HEK293 (cell line): ENCODE results near the gene HK3.

Source experiments
- CTCF ChIA-PET: fragments of 350-600 bp; formaldehyde crosslinking; extraction: SDS; loops from one replicate; lab custom pipeline; 2021; ENCODE audit warnings: antibody characterized with exemption; lab: Yijun Ruan, JAX
- POLR2A ChIA-PET: fragments of 300-600 bp; formaldehyde crosslinking; extraction: SDS; loops from one replicate; lab custom pipeline; 2020; ENCODE audit warnings: antibody characterized with exemption, inconsistent platforms; lab: Yijun Ruan, JAX
- H3K27ac ChIP-seq: fragments of 200-500 bp; sonication (Bioruptor generic); 2 replicates; pipeline ENCODE4 v1.5.1; 2014; ENCODE audit warnings: low read depth, low read length, control low read depth, inconsistent platforms; ENCODE audit errors: extremely low read depth
- H3K36me3 ChIP-seq, 2 experiments: fragments of 200-500 bp in 1 of 2; sonication (Bioruptor generic) in 1 of 2; 1 replicate in 1 of 2; 2 replicates in 1 of 2; pipeline ENCODE4 v1.5.1; 2014 to 2017; ENCODE audit warnings: inconsistent platforms in 2 of 2, low read length in 2 of 2; ENCODE audit not compliant: control insufficient read depth in 2 of 2, insufficient read depth in 1 of 2
- H3K4me1 ChIP-seq: fragments of 200-500 bp; sonication (Bioruptor generic); 2 replicates; pipeline ENCODE4 v1.5.1; 2014; ENCODE audit warnings: mild to moderate bottlenecking, low read length, inconsistent platforms; ENCODE audit not compliant: control insufficient read depth, insufficient read depth
- H3K4me3 ChIP-seq: 2 replicates; pipeline ENCODE4 v1.5.1; 2011; ENCODE audit warnings: low read depth, mild to moderate bottlenecking, control low read depth, low read length, moderate library complexity
- H3K9me3 ChIP-seq: fragments of 200-500 bp; sonication (Bioruptor generic); 2 replicates; pipeline ENCODE4 v1.5.1; 2014; ENCODE audit warnings: low read depth, low read length, inconsistent platforms; ENCODE audit not compliant: control insufficient read depth, insufficient read depth
- KLF9 ChIP-seq: fragments of 450-650 bp; formaldehyde crosslinking; IDR thresholded peaks from 2 replicates; pipeline ENCODE4 v1.5.1; 2016; ENCODE audit warnings: missing biosample characterization, missing genetic modification characterization, low read depth
- ZFP69B ChIP-seq: fragments of 450-650 bp; formaldehyde crosslinking; IDR thresholded peaks from 2 replicates; pipeline ENCODE4 v1.5.1; 2016; ENCODE audit warnings: missing biosample characterization, missing genetic modification characterization
- ZNF114 ChIP-seq: fragments of 450-650 bp; formaldehyde crosslinking; IDR thresholded peaks from 2 replicates; pipeline ENCODE4 v1.5.0; 2017; ENCODE audit warnings: missing biosample characterization, missing genetic modification characterization
- ZNF174 ChIP-seq: fragments of 450-650 bp; formaldehyde crosslinking; IDR thresholded peaks from 2 replicates; pipeline ENCODE4 v1.5.0; 2017; ENCODE audit warnings: missing biosample characterization, mild to moderate bottlenecking, missing genetic modification characterization
- ZNF221 ChIP-seq: fragments of 450-650 bp; formaldehyde crosslinking; IDR thresholded peaks from 2 replicates; pipeline ENCODE4 v1.5.1; 2017; ENCODE audit warnings: missing biosample characterization, missing genetic modification characterization, borderline replicate concordance
- ZNF23 ChIP-seq: fragments of 450-650 bp; formaldehyde crosslinking; IDR thresholded peaks from 2 replicates; pipeline ENCODE4 v1.5.1; 2016; ENCODE audit warnings: missing biosample characterization, missing genetic modification characterization, borderline replicate concordance
- ZNF302 ChIP-seq: fragments of 450-650 bp; formaldehyde crosslinking; IDR thresholded peaks from 2 replicates; pipeline ENCODE4 v1.5.1; 2016; ENCODE audit warnings: missing biosample characterization, missing genetic modification characterization, low read depth
- ZNF391 ChIP-seq: fragments of 450-650 bp; formaldehyde crosslinking; IDR thresholded peaks from 2 replicates; pipeline ENCODE4 v1.5.1; 2016; ENCODE audit warnings: low read depth, missing biosample characterization, missing genetic modification characterization, borderline replicate concordance
- ZNF416 ChIP-seq: fragments of 450-650 bp; formaldehyde crosslinking; IDR thresholded peaks from 2 replicates; pipeline ENCODE4 v1.5.1; 2016; ENCODE audit warnings: missing biosample characterization, missing genetic modification characterization
- ZNF423 ChIP-seq: fragments of 450-650 bp; formaldehyde crosslinking; IDR thresholded peaks from 2 replicates; pipeline ENCODE4 v1.5.1; 2016; ENCODE audit warnings: missing biosample characterization, missing genetic modification characterization
- ZNF510 ChIP-seq: fragments of 450-650 bp; formaldehyde crosslinking; IDR thresholded peaks from 2 replicates; pipeline ENCODE4 v1.5.1; 2018; ENCODE audit warnings: mild to moderate bottlenecking, missing genetic modification characterization, missing biosample characterization; ENCODE audit not compliant: insufficient replicate concordance
- ZNF621 ChIP-seq: fragments of 450-650 bp; formaldehyde crosslinking; IDR thresholded peaks from 2 replicates; pipeline ENCODE4 v1.5.1; 2017; ENCODE audit warnings: missing biosample characterization, missing genetic modification characterization
- ZNF76 ChIP-seq: fragments of 450-650 bp; formaldehyde crosslinking; IDR thresholded peaks from 2 replicates; pipeline ENCODE4; 2016; ENCODE audit warnings: low read depth, missing biosample characterization, missing genetic modification characterization, borderline replicate concordance
- ZNF777 ChIP-seq: fragments of 450-650 bp; formaldehyde crosslinking; IDR thresholded peaks from 2 replicates; pipeline ENCODE4 v1.5.1; 2017; ENCODE audit warnings: missing biosample characterization, missing genetic modification characterization, borderline replicate concordance
- ZSCAN30 ChIP-seq: fragments of 450-650 bp; IDR thresholded peaks from 2 replicates; pipeline ENCODE4 v1.5.1; 2018; ENCODE audit warnings: missing biosample characterization, mild to moderate bottlenecking, missing genetic modification characterization, moderate library complexity
- TF ChIP-seq, protein P1 (sequence below): fragments of 450-650 bp; formaldehyde crosslinking; IDR thresholded peaks from 2 replicates; pipeline ENCODE4 v1.5.1; 2016; ENCODE audit warnings: missing biosample characterization, missing genetic modification characterization
- TF ChIP-seq, protein P2 (sequence below): fragments of 450-650 bp; formaldehyde crosslinking; IDR thresholded peaks from 2 replicates; pipeline ENCODE4 v1.5.1; 2016; ENCODE audit warnings: missing biosample characterization, missing genetic modification characterization
- TF ChIP-seq, protein P3 (sequence below): fragments of 450-650 bp; formaldehyde crosslinking; IDR thresholded peaks from 2 replicates; pipeline ENCODE4 v1.5.1; 2016; ENCODE audit warnings: missing biosample characterization, missing genetic modification characterization
- TF ChIP-seq, protein P4 (sequence below): fragments of 450-650 bp; formaldehyde crosslinking; IDR thresholded peaks from 2 replicates; pipeline ENCODE4 v1.5.1; 2017; ENCODE audit warnings: missing biosample characterization, missing genetic modification characterization

HK3 gene

DNA sequence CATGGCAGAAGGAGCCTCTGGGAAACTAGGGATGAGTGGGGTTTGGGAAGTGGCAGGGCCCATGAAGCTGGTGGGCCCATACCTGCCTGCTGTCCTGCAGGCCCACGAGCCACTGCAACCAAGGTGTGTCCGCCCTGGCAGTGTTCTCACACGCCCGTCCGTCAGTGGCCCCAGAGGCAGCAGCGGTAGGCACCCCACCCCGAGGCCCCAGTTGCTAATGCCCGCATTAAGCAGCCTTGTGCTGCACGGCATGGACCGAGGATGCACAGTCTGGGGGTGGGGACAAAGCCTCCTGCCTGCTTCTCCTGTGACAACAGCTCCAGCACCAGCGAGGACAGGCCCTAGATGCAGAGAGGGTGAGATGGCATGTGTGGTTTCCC lies 41.3 kb downstream of the HK3 start:
- Histone ChIP-seq H3K4me1 (no peaks in the 10 kb centered on the region), H3K4me3 (no peak overlapping the region), H3K36me3 (no peaks in the 10 kb centered on the region), H3K9me3 (no peaks in the 10 kb centered on the region), H3K27ac (no peak overlapping the region)
- TF ChIP-seq ZNF23 (no peak), ZNF302 (tag by site-specific recombination) (no peak), ZNF221 (no peak), ZNF621 (no peak), ZNF416 (tag by site-specific recombination) (no peak), ZNF114 (tag by site-specific recombination) (no peak), KLF9 (no peak), ZFP69B (no peak), ZNF174 (tag by site-specific recombination) (no peak), ZNF423 (tag by site-specific recombination) (no peak), ZNF777 (tag by site-specific recombination) (no peak), ZNF510 (tag by site-specific recombination) (no peak)
- TF ChIP-seq, protein P1, sequence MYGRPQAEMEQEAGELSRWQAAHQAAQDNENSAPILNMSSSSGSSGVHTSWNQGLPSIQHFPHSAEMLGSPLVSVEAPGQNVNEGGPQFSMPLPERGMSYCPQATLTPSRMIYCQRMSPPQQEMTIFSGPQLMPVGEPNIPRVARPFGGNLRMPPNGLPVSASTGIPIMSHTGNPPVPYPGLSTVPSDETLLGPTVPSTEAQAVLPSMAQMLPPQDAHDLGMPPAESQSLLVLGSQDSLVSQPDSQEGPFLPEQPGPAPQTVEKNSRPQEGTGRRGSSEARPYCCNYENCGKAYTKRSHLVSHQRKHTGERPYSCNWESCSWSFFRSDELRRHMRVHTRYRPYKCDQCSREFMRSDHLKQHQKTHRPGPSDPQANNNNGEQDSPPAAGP (tag by site-specific recombination): no peak
- TF ChIP-seq, protein P2, sequence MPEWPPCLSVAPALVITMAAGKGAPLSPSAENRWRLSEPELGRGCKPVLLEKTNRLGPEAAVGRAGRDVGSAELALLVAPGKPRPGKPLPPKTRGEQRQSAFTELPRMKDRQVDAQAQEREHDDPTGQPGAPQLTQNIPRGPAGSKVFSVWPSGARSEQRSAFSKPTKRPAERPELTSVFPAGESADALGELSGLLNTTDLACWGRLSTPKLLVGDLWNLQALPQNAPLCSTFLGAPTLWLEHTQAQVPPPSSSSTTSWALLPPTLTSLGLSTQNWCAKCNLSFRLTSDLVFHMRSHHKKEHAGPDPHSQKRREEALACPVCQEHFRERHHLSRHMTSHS (tag by site-specific recombination): no peak
- CTCF ChIA-PET: interaction anchor here (0.8 to 0.9 kb wide), 2 partner anchors 12 to 194 kb away, joined by 3 read pairs; no protein-coding TSS in a partner anchor
- POLR2A ChIA-PET: no interaction called here

DNA sequence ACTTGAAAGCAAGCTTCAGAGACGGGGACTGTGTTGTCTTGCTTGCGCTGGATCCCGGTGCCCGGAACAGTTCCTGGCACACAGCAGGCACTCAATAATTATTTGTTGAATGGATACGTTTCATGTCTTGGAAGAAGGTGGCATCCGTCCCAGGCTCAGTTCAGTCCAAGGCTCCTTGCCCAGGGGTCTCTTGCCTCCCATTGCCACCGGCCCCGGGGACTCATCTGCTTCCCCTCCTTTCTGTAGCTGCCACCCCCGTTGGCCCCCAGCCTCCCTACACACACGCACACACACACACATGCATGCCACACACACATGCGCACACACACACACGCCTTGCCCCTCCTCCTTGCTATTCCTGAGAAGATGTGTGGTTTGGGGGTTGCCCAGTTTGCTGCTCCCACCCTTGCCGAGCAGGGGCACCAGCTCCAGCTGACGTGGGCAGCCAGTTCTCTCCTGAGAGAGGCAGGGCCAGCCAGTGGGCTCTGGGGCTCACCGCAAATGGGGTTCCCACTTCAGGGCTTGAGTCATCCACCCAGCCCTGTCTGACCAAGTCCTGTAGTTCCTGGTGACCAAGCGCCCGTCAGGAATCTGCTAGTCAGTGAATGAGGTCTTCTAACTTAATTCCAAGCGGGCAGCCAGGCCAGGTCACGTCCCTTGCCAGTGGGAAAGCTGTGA lies 41.8 kb downstream of the HK3 start:
- Histone ChIP-seq H3K9me3 (no peaks in the 10 kb centered on the region), H3K4me3 (no peak overlapping the region), H3K36me3 (no peaks in the 10 kb centered on the region), H3K4me1 (no peaks in the 10 kb centered on the region), H3K27ac (no peak overlapping the region)
- ChIA-PET CTCF (interaction anchor here (0.8 to 0.9 kb wide), 2 partner anchors 12 to 194 kb away, joined by 3 read pairs; no protein-coding TSS in a partner anchor), POLR2A (no interaction called here)
- TF ChIP-seq ZNF391 (tag by site-specific recombination): no peak
- no peak for TF ChIP-seq ZSCAN30 (tag by site-specific recombination)
- TF ChIP-seq, protein P3, sequence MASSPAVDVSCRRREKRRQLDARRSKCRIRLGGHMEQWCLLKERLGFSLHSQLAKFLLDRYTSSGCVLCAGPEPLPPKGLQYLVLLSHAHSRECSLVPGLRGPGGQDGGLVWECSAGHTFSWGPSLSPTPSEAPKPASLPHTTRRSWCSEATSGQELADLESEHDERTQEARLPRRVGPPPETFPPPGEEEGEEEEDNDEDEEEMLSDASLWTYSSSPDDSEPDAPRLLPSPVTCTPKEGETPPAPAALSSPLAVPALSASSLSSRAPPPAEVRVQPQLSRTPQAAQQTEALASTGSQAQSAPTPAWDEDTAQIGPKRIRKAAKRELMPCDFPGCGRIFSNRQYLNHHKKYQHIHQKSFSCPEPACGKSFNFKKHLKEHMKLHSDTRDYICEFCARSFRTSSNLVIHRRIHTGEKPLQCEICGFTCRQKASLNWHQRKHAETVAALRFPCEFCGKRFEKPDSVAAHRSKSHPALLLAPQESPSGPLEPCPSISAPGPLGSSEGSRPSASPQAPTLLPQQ (tag by site-specific recombination): no peak
- TF ChIP-seq, protein P4, sequence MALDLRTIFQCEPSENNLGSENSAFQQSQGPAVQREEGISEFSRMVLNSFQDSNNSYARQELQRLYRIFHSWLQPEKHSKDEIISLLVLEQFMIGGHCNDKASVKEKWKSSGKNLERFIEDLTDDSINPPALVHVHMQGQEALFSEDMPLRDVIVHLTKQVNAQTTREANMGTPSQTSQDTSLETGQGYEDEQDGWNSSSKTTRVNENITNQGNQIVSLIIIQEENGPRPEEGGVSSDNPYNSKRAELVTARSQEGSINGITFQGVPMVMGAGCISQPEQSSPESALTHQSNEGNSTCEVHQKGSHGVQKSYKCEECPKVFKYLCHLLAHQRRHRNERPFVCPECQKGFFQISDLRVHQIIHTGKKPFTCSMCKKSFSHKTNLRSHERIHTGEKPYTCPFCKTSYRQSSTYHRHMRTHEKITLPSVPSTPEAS: peak; percentile 86
- no peak for TF ChIP-seq ZNF76 (tag by site-specific recombination)
